Measurements from ENCODE around the gene KLHL25. TPM values are rescaled to one million over a fixed set of nuclear protein-coding genes. Genes with fewer than 3 reads are reported as not detected.

KLHL25 gene
- total RNA-seq, 1 experiment from 2014 or later, result 18.4 TPM

DNA sequence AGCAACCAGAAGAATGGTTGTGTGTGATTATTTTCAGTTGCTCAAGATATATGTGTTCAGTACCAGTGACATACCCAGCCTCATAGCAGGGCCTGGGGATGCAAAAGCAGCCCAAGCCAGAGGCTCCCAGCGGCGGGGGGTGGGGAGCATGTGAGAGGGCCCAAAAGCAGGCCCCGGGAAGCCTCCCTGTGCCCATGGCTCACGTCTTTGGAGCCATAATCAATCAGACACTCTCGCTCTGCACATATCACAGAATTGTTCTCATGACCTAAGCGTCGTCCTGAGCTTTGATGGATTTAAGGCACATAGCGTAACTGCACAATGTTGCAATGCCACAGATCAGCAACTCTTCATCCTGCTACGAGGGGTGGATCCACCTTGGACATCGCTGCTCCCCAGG, 20.8 kb downstream of the KLHL25 start:
- Histone ChIP-seq H3K9ac (ENCODE audit: extremely low read depth, insufficient read length, low read length) (no peak overlapping the region), H2BK20ac (ENCODE audit: low read depth, low read length, poor library complexity, severe bottlenecking) (no peak overlapping the region), H3K4ac (ENCODE audit: low read depth, low read length) (no peak overlapping the region), H3K56ac (ENCODE audit: insufficient read length, low read depth, low read length) (no peak overlapping the region), H3K79me1 (ENCODE audit: insufficient read depth, low read depth, low read length, poor library complexity, severe bottlenecking) (peaks cover 17% of the 10 kb centered on the region), H3T11ph (ENCODE audit: low read length) (no peak overlapping the region), H3K4me1 (ENCODE audit: insufficient read depth, low read length) (no peaks in the 10 kb centered on the region; the same call in 1 of the 2 replicates), H2AFZ (ENCODE audit: low read length) (no peak overlapping the region), H3K18ac (ENCODE audit: insufficient read length, low read depth, low read length) (no peak overlapping the region), H2BK12ac (ENCODE audit: insufficient read length, low read depth, low read length) (no peak overlapping the region), H3K23me2 (ENCODE audit: insufficient read length, low read depth, low read length, poor library complexity, severe bottlenecking) (no peaks in the 10 kb centered on the region), H2BK120ac (ENCODE audit: low read depth, low read length, poor library complexity, severe bottlenecking) (no peak overlapping the region), H4K20me1 (ENCODE audit: control insufficient read depth, insufficient read depth, insufficient read length) (no peaks in the 10 kb centered on the region), H3K23ac (ENCODE audit: insufficient read length, low read depth, low read length) (no peak overlapping the region), H2BK5ac (ENCODE audit: insufficient read length, low read length) (no peak overlapping the region), H3K27me3 (ENCODE audit: insufficient read depth, low read length) (no peaks in the 10 kb centered on the region), H4K8ac (replicated peaks; ENCODE audit: insufficient read length, low read depth, low read length) (no peak overlapping the region), H3K27ac (ENCODE audit: insufficient read length, low read depth, low read length) (no peak overlapping the region), H3K9me3 (ENCODE audit: control insufficient read depth, low read depth, low read length) (no peaks in the 10 kb centered on the region), H4K5ac (ENCODE audit: insufficient read length, low read depth, low read length) (no peak overlapping the region), H3K4me2 (ENCODE audit: insufficient read depth, insufficient read length, low read length) (no peak overlapping the region), H3K14ac (ENCODE audit: insufficient read depth, low read length) (no peak overlapping the region), H2BK15ac (ENCODE audit: low read depth, low read length) (no peak overlapping the region), H4K91ac (ENCODE audit: insufficient read length, low read depth, low read length) (no peak overlapping the region), H2AK5ac (ENCODE audit: insufficient read length, low read length) (no peak overlapping the region), H3K79me2 (ENCODE audit: insufficient read depth, low read length) (peaks cover 27% of the 10 kb centered on the region)
- H3K27ac Mint-ChIP-seq, result peak overlapping the region in 1 of 3 experiments; percentile 1; a peak in 1 of 7 replicates
- no peak for TF ChIP-seq CTCF (conservative IDR thresholded peaks at IDR 0.05)
- H3K4me1 Mint-ChIP-seq, result peaks cover 18 to 20% of the 10 kb centered on the region in 2 experiments
- no peaks in the 10 kb centered on the region for H3K27me3 Mint-ChIP-seq (ENCODE audit: low read depth)
- H3K4me3 Mint-ChIP-seq, result no peak overlapping the region
- no CpG with 5 or more reads among the region's 10 CpGs for WGBS (ENCODE audit: extremely low coverage, insufficient read length, low lambda C conversion rate)
- no peak for DNase-seq
- H3K9me3 Mint-ChIP-seq, result no peaks in the 10 kb centered on the region
- H3K36me3 Mint-ChIP-seq (ENCODE audit: insufficient read depth in 1 of 3, low read depth in 3 of 3), result peaks cover 10 to 21% (median 13%) of the 10 kb centered on the region in 3 experiments; a peak in 6 of 7 replicates
